ENCODE results near the gene NUFIP2.
"Not testable (repeated sequence)": the region's sequence is repeated elsewhere in the genome, so short reads cannot be mapped to it uniquely, and the experiment has no call there.

Gene NUFIP2, protein sequence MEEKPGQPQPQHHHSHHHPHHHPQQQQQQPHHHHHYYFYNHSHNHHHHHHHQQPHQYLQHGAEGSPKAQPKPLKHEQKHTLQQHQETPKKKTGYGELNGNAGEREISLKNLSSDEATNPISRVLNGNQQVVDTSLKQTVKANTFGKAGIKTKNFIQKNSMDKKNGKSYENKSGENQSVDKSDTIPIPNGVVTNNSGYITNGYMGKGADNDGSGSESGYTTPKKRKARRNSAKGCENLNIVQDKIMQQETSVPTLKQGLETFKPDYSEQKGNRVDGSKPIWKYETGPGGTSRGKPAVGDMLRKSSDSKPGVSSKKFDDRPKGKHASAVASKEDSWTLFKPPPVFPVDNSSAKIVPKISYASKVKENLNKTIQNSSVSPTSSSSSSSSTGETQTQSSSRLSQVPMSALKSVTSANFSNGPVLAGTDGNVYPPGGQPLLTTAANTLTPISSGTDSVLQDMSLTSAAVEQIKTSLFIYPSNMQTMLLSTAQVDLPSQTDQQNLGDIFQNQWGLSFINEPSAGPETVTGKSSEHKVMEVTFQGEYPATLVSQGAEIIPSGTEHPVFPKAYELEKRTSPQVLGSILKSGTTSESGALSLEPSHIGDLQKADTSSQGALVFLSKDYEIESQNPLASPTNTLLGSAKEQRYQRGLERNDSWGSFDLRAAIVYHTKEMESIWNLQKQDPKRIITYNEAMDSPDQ

DNA sequence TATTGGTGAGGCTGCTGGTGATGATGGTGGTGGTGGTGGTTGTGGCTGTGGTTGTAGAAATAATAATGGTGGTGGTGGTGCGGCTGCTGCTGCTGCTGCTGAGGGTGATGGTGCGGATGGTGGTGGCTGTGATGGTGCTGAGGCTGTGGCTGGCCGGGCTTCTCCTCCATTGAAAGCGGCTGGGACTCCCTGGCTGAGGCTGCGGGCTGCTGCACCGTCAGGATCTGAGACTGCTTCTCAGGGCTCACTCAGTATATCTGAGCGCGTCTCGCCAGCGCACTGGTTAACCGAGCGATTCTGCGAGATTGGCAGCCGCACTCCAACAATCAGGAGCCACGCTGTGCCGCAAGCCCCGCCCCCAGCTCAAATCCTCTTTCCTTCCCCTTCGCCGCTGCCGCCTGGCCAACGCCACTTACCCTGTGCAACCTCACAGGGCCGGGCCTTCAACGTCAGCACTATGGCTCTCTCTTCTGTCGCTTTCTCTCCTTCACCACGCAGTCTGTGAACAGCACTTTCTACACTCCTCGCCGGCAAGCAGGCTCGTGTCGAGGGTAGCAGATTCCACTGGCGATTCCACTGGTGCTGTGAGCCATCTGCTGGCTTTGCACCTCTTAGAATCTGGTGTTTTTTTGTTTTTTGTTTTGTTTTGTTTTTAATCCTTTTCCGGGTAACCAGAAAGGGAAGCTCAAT, at the start of gene NUFIP2:
Gene NUFIP2 (minus strand): TSS at position 259 of the 690 bp plus-strand sequence. CDS start 89 bp downstream, at position 170.
- peak; percentile 96 for FAIRE-seq

DNA sequence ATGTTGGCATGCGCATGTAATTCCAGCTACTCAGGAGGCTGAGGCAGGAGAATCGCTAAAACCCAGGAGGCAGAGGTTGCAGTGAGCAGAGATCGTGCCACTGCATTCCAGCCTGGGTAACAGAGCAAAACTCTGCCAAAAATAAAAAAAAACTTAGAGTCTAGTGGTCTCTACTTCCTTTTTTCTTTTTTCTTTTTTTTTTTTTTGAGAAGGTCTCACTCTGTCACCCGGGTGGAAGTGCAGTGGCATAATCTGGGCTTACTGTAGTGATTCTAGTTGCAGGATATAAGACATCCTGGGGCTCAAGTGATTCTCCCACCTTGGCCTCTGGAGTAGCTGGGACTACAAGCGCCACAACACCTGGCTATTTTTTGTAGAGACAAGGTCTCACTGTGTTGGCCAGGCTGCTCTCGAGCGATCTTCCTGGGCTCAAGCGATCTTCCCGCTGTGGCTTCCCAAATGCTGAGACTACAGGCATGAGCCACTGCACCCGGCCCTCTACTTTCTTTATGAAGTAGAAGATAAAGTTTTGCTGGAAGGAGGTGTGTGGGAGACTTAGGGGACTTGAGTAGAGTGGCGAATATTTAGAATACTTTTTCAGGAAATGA, 48.3 kb upstream of the NUFIP2 start:
- FAIRE-seq = no peak

DNA sequence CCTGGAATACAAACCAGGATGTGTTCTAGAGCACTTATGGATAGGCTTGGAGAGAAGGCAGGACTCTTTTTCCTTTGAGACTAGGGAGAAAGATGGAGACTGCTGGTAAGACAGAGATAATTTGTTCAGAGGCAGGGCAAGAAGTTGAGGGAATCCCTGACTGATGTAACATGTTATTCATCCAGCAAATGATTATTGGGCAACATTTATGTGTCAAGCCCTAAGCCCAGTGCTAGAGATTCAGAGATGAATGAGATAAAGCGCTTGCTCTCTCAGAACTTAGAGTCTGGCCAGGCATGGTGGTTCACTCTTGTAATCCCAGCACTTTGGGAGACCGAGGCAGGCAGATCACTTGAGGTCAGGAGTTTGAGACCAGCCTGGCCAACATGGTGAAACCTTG, 47.8 kb upstream of the NUFIP2 start:
- no peak for FAIRE-seq

DNA sequence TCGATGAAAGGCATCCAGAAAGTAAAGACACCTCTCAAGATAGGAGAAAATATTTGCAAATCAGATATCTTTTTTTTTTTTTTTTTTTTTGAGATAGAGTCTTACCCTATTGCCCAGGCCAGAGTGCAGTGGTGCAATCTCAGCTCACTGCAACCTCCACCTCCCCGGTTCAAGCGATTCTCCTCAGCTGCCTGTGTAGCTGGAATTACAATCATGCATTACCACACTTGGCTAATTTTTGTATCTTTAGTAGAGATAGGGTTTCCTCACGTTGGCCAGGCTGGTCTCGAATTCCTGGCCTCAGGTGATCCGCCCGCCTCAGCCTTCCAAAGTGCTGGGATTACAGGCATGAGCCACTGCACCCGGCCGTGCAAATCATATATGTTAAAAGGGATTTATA, 45.1 kb upstream of the NUFIP2 start:
- FAIRE-seq = not testable (repeated sequence)

DNA sequence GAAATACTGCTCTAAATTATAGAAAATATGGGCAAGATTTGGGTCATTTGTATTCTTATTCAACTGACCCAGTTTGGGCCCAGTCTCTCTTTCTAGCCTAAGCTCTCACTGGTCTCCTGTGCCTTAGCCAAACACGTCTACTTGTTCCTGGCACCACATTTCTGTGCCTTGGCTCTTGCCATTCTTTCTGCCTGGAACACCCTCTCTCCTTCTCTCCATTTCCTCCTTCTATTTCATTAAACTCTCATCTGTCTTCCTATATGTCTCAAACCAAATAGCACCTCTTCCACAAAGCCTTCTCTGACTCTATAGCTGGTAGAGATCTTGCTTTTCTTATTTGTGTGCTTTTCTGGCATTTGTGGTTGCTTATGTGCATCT, 37.7 kb upstream of the NUFIP2 start:
- FAIRE-seq = no peak

DNA sequence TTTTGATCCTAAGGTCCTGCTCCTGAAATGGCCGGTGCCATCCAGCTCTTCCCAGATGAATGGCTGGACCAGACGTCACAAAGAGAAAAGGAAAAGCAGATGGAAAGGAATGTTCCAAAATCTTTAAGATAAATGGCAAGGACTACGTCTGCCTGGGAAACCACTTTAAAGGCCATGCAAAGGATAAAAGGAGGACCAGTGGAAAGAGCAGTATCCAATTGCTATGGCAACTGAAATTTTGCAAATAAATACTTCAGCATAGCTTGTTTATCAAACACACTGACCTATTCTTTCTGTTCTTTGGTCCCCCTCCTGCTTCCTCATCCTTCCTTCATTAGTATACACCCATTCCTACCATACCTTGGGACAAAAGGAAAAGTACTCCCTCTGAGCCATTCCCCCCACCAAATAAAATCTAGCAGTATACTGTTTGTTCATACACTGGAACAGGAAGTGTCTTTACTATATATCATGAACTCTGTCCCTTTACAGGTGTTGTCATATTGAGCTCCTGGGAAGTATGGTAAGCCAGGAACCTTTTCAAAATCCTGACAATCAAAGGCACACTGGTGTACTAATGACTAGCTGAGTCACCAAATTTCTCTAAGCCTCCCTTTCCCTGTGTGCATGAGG, 37.2 kb upstream of the NUFIP2 start:
- no peak for FAIRE-seq

DNA sequence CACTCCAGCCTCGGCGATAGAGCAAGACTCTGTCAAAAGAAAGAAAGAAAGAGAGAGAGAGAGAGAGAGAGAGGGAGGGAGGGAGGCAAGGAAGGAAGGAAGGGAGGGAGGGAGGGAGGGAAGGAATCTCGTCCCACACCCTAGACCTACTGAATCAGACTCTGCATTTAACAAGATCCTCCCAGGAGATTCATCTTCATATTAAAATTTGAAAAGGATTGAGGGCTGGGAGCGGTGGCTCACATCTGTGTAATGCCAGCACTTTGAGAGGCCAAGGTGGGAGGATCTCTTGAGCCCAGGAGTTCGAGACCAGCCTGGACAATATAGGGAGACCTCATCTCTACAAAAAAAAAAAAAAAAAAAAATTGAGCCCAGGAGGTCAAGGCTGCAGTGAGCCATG, 33.5 kb upstream of the NUFIP2 start:
- FAIRE-seq = no peak

DNA sequence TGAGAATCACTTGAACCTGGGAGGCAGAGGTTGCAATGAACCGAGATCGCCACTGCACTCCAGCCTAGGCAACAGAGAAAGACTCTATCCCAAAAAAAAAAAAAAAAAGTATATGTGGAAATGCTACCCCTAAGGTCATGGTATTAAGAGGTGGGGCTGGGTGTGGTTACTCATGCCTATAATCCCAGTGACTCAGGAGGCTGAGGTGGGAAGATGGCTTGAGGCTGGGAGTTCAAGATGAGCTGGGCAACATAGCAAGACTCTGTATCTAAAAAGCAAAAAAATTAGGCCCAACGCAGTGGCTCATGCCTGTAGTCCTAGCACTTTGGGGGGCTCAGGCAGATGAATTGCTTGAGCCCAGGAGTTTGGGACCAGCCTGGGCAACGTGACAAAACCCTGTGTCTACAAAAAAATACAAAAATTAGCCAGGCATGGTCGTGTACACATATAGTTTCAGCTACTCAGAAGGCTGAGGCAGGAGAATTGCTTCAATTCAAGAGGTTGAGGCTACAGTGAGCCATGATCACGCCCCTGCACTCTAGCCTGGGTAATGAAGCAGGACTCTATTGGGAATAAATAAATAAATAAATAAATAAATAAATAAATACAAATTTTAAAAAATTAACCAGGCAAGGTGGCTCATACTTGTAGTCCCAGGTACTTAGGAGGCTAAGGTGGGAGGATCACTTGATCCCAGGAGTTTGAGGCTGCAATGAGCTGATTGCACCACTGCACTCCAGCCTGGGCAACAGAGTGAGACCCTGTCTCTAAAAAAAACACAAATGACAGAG, 32.3 kb upstream of the NUFIP2 start:
- no peak for FAIRE-seq

DNA sequence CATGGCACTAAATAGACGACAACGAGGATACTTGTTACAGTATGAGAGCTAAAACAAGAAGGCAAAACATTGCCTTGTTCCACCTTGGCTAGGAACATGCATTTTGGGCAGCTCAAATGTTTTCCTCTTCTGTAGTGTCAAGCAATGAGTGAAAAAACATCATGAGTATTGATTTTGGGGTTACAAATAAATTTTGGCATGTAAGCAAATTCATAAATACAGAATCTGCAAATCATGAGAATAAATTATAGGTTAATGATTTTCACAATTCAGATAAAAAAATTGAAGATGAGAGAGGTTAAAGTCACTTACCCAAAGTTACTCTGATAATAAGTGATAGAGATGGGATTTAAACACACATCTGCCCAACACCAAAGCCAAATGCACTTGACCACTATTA, 28.4 kb upstream of the NUFIP2 start:
- no peak for FAIRE-seq

DNA sequence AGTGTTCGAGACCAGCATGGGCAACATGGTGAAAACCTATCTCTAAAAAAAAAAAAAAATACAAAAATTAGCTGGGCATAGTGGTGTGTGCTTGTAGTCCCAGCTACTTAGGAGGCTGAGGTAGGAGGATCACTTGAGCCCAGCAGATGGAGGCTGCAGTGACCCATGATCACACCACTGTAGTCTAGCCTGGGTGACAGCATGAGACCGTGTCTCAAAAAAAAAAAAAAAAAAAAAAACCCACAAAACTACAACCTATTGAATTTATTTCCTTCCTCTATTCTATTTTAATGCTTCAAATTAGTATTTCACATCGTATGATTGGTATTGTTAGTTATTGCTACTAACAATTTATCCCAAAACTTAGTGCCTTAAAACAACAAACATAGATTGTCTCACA, 9.4 kb upstream of the NUFIP2 start:
- FAIRE-seq = no peak

DNA sequence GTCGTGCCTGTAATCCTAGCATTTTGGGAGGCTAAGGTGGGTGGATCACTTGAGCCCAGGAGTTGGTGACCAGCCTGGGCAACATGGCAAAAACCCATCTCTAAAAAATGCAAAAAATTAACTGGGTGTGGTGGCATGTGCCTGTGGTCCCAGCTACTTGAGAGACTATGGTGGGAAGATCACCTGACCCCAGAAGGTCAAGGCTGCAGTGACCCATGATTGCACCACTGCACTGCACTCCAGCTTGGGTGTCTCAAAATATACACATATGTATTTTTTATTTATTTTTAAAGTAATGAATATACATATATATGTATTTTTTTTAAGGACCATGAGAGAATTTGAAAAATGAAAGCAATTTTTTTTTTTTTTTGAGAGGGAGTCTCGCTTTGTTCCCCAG, 5.1 kb upstream of the NUFIP2 start:
- no peak for FAIRE-seq

DNA sequence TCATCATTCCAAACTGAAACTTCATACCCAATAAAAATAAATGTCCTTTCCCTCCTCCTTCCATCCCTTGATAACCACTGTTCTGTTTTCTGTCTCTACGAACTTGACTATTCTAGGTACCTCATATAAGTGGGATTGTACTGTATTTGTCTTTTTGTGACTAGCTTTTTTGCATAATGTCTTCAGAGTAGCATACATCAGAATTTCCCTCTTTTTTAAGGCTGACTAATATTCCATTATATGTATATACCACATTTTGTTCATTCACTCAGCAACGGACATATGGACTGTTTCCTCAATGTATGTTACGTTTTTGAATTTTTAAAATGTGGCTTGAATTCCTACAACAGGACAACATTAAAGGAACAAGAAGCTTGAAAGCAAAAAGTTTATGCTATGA, 1.5 kb upstream of the NUFIP2 start:
- FAIRE-seq = no peak

DNA sequence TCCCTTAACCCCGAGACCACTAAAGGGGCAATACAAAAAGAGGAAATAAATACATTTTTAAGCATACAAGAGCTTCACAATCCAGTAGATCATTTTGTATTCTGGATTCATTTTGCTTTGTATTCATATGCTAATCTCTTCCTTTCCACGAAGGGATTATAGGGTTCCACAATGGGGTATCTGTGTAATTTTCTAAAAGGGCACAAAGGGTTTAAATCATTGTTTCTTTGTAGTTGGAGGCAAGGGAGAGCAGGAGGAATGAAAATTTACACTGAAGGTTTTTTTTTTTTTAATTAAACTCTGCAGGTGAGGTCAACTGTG, 592 bp upstream of the NUFIP2 start:
- FAIRE-seq = no peak

DNA sequence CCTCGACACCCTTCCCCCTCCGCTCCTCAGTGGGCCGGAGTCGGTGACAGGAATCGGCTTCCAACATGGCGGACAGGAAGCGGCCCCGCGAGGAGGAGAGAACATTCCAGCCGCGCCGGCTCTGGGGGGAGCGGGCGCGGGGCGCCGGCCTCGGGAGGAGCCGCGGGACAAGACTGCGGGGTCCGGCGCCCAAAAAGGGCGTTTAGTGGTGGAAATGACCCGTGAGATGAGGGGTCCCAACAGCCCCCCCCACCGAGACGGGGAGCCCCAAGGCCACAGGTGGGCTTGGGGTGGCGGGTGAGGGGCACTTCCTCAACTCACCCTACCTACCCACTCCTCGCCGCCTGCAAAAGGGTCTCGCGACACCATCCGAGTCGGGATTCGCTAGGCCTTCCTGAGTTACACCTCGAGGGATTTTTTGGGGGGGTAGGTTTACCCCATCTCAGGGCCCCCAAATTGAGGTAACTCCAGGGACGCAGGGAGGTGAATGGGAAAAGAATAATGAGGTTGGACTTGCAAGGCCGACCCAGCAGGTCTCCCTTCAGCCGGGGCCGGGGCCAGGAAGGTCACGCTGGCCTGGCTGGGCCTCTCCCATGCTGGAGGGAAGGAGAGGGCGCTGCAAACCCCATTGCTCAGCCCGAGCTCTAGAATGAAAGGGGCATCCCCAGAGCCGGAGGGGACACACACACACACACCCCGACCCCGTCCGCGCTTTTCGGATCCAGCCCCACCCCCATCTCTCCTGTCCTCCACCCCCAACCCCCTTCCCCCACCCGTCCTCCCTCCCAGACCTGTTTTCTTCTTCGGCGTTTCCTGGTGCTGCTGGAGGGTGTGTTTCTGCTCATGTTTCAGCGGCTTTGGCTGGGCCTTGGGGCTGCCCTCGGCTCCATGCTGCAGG, 707 bp downstream of the NUFIP2 start:
- FAIRE-seq = no peak

DNA sequence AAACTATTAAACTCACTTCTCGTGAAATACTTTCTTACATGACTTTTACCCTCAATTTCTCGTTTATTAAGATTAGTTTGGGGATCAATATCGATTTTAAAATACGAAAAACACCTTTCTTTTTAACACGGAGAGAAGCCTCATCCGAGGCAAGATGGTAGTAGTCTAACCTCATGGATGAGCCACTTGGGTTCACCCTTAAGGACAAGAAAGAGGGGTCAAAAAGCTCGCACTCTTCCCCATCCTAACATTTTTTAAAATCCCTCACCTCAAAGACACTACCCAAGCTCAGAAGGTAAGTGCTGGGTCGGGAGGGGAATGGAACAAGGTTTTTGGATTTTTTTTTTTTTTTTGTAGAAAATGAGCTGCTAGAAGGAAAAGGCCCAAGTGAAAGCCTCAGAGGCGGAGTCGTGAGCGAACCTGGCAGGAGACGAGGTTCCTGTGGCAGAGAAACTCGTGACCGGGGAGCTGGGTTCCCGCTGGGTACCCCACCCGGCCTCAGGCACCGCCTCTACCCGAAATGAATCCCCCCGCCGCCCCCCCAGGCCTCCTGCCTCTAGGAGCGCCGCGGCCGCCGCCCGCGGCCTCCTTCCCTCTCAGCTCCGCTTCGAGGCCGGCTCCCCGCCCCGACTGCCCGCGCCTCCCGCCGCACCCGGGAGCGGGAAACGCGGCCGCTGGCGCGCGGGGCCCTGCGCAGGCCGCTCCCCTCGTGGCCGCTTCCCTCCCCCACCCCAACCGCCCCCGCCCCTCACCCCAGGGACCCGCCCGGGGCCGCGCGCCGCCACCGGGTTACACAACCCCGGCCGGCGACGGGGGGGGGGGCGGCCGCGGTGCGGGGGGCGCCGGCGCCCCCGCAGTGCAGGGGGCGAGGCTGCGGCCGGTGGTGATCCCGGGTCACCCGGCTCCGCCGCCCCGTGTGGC, 1.6 kb downstream of the NUFIP2 start:
- no peak for FAIRE-seq

DNA sequence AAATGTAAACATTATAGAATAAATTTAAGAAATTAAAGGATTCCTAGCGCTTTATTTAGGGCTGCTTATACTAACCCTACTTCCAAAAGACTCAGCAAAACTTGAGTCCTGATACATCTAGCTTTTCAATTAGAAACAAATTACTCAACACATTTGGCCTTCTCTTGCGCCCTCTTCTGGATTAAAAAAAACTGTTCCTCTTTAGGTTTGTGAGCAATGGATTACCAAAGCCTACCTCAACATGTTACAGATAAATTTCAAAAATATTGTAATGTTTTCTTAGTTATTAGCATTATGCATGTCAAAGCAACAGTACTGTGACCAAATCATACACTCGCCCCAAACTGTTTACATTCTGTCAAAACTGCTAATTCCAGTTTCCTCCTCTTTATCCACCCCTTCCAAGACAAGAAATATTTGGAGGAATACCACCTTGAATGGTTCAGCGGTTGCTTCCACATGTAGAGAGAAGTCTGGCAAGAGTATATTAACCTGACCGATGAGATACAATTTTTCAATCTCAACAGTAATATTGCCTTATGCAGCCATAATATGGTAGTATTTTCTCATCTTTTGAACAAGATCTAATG, 2.7 kb downstream of the NUFIP2 start:
- peak; percentile 88 for FAIRE-seq

DNA sequence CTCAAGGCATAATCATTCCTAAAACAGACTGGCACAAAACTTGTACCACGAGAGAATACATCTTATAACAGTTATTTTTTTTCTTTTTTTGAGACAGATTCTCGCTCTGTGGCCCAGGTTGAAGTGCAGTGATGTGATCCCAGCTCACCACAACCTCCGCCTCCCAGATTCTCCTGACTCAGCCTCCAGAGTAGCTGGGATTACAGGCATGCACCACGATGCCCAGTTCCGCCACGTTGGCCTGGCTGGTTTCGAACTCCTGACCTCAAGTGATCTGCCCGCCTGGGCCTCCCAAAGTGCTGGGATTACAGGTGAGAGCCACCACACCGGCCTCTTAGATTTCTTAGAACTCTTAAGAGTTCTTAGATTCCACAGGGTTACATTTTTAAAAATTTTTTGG, 4.1 kb downstream of the NUFIP2 start:
- FAIRE-seq = no peak

DNA sequence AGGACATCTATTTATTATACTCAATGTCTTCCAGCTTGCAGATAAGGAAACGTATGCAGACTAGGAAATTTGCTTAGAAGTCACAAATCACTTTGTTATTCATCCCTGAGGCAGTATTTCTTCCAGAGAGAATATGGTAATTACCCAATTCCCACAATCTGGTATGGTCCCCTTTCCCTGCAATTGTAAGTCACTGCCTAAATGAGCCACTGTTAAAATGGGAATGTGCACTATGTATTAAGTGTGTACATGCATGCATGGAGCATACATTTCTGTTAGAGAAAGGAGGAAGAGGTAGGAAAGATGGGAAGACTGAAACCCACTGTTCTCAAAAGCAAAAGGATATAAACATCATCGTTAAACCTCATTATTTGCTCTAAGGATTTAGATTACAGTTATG, 10.0 kb downstream of the NUFIP2 start:
- FAIRE-seq = no peak

DNA sequence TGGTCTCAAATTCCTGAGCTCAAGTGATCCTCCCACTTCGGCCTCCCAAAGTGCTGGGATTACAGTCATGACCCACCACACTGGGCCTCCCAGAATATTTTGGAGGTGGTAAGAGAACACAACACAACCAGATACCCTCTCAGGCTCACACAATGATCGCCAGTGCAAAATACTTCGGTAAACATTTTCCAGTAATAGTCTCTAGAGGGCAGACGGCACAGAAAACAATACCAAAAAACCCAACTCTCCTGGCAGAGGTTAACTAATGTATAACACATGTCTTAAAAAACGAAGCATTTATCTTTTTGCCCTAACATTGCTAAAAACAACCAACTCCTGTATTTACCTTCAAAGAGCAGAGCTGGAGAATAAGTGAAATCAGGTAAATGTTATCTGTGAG, 10.5 kb downstream of the NUFIP2 start:
- no peak for FAIRE-seq
